HCT116 (cell line): ENCODE data around the gene DPP6.

Experiments used
- CEBPB ChIP-seq: IDR thresholded peaks from 2 replicates; pipeline ENCODE4 v1.6.1; 2012; ENCODE audit warnings: low read depth
- CTCF ChIP-seq, 3 experiments: fragments of 200-600 bp in 1 of 3; sonication (generic) in 1 of 3; IDR thresholded peaks in 2 of 3; conservative IDR thresholded peaks in 1 of 3; 2 replicates each; pipeline ENCODE4 v1.5.1; 2012 to 2017; ENCODE audit warnings: low read depth in 2 of 3, low read length in 2 of 3, antibody characterized with exemption in 1 of 3, borderline replicate concordance in 1 of 3, control low read depth in 1 of 3, mild to moderate bottlenecking in 1 of 3, mixed read lengths in 1 of 3, mixed run types in 1 of 3, moderate library complexity in 1 of 3; ENCODE audit not compliant: insufficient read depth in 1 of 3
- ELF1 ChIP-seq: IDR thresholded peaks from 2 replicates; pipeline ENCODE4 v1.6.1; 2012; ENCODE audit warnings: low read depth, borderline replicate concordance
- MAX ChIP-seq: IDR thresholded peaks from 2 replicates; pipeline ENCODE4 v1.6.1; 2012
- POLR2A ChIP-seq: IDR thresholded peaks from 2 replicates; pipeline ENCODE4 v1.7.0; 2011; ENCODE audit warnings: borderline replicate concordance; ENCODE audit not compliant: insufficient read depth, insufficient read length; ENCODE audit errors: extremely low read depth
- SIN3A ChIP-seq: IDR thresholded peaks from 2 replicates; pipeline ENCODE4 v1.6.1; 2012; ENCODE audit warnings: low read depth

DNA sequence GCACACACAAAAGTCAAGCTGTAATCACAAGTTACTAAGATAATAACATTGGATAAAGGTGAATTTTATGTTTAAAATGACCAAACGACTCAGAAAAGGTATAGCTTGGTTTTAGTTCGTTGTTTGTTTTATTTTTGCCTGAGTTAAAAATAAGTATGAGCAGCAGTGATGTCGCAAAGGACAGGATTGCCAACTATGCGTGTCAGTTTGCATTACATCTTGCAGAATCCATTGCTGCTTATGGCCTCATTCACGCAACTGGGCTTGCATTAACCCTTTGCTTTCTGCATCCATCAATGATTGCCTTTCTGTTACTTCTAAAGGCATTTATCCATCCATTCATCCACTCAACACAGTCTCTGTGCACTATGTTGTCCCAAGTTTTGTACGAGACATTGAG lies 389.6 kb downstream of the DPP6 start:
- no peak for TF ChIP-seq POLR2A
- no peak for TF ChIP-seq SIN3A
- no peak for TF ChIP-seq ELF1
- no peak for TF ChIP-seq CTCF (IDR thresholded peaks at IDR 0.05 in 2 of 3, conservative IDR thresholded peaks at IDR 0.05 in 1 of 3; ENCODE audit: borderline replicate concordance in 1 of 3, insufficient read depth in 1 of 3, low read depth in 2 of 3, low read length in 2 of 3)
- no peak for TF ChIP-seq MAX
- TF ChIP-seq CEBPB: no peak
